Measurements from ENCODE around the gene PRDX4. TPM values are rescaled to one million over a fixed set of nuclear protein-coding genes. Genes with fewer than 3 reads are reported as not detected.

Gene PRDX4
- total RNA-seq, 1 donor from 2014 or later = 59.0 TPM

DNA sequence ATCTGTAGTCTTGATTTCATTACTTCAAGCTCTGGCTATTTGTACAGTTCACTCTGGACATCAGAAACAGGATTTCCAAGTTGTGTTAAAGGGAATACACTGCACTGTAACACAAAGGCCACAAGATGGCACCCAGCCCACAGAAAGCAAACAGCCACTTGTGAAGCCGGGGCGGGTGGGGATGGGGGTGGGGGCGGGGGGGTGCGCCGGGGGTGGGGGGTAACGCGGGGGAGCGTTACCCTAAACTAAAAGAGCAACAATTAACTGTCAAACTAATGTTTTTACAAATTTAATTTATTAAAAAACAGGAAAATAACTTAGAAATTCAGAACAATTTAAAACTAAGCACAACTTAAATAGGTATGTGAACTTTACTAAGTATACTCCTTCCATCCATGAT lies 27.3 kb downstream of the PRDX4 start:
- no peak for DNase-seq (ENCODE audit: low spot score)
- Mint-ChIP-seq H3K36me3 (ENCODE audit: low read depth) (no peaks in the 10 kb centered on the region), H3K27ac (no peak overlapping the region), H3K9me3 (no peaks in the 10 kb centered on the region), H3K4me3 (ENCODE audit: low read depth) (no peak overlapping the region), H3K27me3 (ENCODE audit: low read depth) (no peaks in the 10 kb centered on the region), H3K4me1 (ENCODE audit: low read depth) (no peaks in the 10 kb centered on the region)
- intact Hi-C loops (cut with micrococcal nuclease) = loop anchor here (1.0 kb wide), 1 partner anchor 208 kb away; no protein-coding TSS in a partner anchor

DNA sequence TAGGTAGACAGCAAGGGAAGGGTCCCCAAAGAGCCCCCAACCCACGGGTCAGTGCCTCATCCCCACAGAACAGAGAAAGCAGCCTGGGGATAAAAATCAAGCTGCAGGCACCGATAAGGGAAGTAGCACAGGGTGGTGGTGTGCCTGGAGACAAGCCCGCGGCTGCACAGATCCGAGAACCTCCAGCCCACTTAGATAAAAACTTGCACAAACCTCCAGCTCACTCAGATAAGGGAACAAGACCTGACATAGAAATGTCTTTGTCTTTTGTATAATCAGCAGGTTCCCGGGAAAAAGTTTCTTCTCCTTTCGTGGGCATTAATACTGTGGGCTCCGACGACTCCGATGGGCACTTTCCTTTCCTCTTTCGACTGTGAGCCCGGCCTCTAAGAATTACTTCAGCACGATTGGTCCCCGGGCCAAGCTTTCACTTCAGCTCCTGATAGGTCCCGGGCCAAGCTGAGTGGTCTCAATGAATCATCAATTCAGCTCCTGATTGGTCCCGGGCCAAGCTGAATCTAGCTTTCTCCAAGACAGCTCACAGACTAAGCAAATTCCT lies 32.4 kb downstream of the PRDX4 start:
- H3K36me3 Mint-ChIP-seq (ENCODE audit: low read depth) = peaks cover 24% of the 10 kb centered on the region
- H3K4me3 Mint-ChIP-seq (ENCODE audit: low read depth) = no peak overlapping the region
- no peak overlapping the region for H3K27ac Mint-ChIP-seq
- H3K4me1 Mint-ChIP-seq (ENCODE audit: low read depth) = peaks cover under 1% of the 10 kb centered on the region
- no peaks in the 10 kb centered on the region for H3K27me3 Mint-ChIP-seq (ENCODE audit: low read depth)
- DNase-seq (ENCODE audit: low spot score) = no peak
- no peaks in the 10 kb centered on the region for H3K9me3 Mint-ChIP-seq
- intact Hi-C loops (cut with micrococcal nuclease) = no loop called here

- no peaks in the 10 kb centered on the region for H3K27me3 Mint-ChIP-seq (ENCODE audit: low read depth)
- H3K4me1 Mint-ChIP-seq (ENCODE audit: low read depth) = peaks cover 3% of the 10 kb centered on the region
- H3K9me3 Mint-ChIP-seq = no peaks in the 10 kb centered on the region
- H3K27ac Mint-ChIP-seq = no peak overlapping the region
- H3K36me3 Mint-ChIP-seq (ENCODE audit: low read depth) = peaks cover 31% of the 10 kb centered on the region
- no peak for DNase-seq (ENCODE audit: low spot score)
- H3K4me3 Mint-ChIP-seq (ENCODE audit: low read depth) = no peak overlapping the region
- intact Hi-C loops (cut with micrococcal nuclease) = no loop called here
Measured at GRCh38 chrX:23704673-23705206, 37.4 kb downstream of the PRDX4 start.

DNA sequence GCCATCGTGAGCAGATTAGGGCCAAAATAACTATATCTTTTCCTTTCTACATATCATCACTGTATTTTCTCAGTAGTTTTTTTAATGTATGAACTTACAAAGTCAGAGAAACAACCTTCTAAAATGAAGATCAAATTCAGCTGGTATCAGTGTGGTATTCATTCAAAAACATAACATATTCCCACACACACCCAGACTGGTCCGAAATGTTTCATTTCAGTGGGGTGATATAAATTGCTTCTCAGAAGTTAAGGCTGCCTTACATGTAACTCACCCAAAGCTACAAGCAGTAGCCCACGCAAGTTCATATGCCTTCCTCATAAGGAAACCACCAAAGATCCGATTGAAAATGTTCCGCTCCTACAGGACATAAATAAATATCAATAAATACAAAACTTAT lies 37.9 kb downstream of the PRDX4 start:
- no peak for DNase-seq (ENCODE audit: low spot score)
- H3K4me1 Mint-ChIP-seq (ENCODE audit: low read depth) = peaks cover 3% of the 10 kb centered on the region
- no peaks in the 10 kb centered on the region for H3K9me3 Mint-ChIP-seq
- no peak overlapping the region for H3K4me3 Mint-ChIP-seq (ENCODE audit: low read depth)
- intact Hi-C loops (cut with micrococcal nuclease) = no loop called here
- H3K27me3 Mint-ChIP-seq (ENCODE audit: low read depth) = no peaks in the 10 kb centered on the region
- H3K27ac Mint-ChIP-seq = no peak overlapping the region
- H3K36me3 Mint-ChIP-seq (ENCODE audit: low read depth) = peaks cover 33% of the 10 kb centered on the region

DNA sequence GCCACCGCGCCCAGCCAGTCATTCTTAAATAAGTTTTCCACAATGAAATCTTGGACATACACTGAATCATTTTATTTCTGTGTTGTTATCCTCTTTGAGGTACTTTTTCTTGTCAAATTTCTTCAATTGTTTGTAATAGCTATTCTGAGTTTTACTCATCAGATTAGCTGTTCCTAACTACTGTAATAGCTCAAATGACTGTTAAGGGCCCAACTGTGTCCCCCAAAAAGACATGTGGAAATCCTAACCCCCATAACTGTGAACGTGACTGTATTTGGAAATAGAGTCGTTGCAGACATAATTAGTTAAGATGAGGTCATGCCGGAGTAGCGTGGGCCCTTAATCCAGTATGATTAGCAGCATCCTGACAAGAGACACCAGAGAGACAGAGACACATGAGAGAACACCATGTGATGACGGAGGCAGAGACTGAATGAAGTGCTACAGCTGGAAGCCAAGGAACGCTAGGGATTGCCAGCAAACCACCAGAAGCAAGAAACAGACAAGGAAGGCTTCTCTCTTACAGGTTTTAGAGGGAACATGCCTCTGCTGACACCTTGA lies 52.9 kb downstream of the PRDX4 start:
- no peak overlapping the region for H3K27ac Mint-ChIP-seq
- no peaks in the 10 kb centered on the region for H3K9me3 Mint-ChIP-seq
- no peaks in the 10 kb centered on the region for H3K27me3 Mint-ChIP-seq (ENCODE audit: low read depth)
- peaks cover 2% of the 10 kb centered on the region for H3K4me1 Mint-ChIP-seq (ENCODE audit: low read depth)
- peaks cover 45% of the 10 kb centered on the region for H3K36me3 Mint-ChIP-seq (ENCODE audit: low read depth)
- H3K4me3 Mint-ChIP-seq (ENCODE audit: low read depth) = no peak overlapping the region
- intact Hi-C loops (cut with micrococcal nuclease) = no loop called here
- DNase-seq (ENCODE audit: low spot score) = no peak

DNA sequence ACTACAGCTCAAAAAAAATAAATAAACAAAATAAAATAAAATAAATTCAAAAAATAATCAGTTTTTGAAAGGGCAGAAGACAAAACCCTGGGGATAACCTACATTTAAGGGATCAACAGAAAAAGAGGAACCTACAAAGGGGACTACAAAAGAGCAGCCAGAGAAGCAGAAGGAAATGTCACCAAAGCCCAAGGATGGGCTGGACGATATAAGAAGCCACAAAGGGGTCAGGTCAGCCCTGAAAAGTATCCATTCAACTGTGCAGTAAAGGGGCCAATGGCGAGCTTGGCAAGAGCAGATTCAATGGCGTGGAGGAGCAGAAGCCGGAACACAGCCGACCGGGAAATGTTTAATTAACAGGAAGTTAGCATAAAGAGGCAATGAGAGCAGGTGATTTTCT lies 58.9 kb downstream of the PRDX4 start:
- Mint-ChIP-seq H3K27ac (no peak overlapping the region), H3K9me3 (no peaks in the 10 kb centered on the region), H3K36me3 (ENCODE audit: low read depth) (peaks cover 51% of the 10 kb centered on the region), H3K4me1 (ENCODE audit: low read depth) (no peaks in the 10 kb centered on the region), H3K27me3 (ENCODE audit: low read depth) (no peaks in the 10 kb centered on the region), H3K4me3 (ENCODE audit: low read depth) (no peak overlapping the region)
- intact Hi-C loops (cut with micrococcal nuclease) = no loop called here
- no peak for DNase-seq (ENCODE audit: low spot score)

- H3K36me3 Mint-ChIP-seq (ENCODE audit: low read depth) = peaks cover 58% of the 10 kb centered on the region
- H3K4me1 Mint-ChIP-seq (ENCODE audit: low read depth) = peaks cover 7% of the 10 kb centered on the region
- no peaks in the 10 kb centered on the region for H3K9me3 Mint-ChIP-seq
- intact Hi-C loops (cut with micrococcal nuclease) = no loop called here
- H3K27ac Mint-ChIP-seq = no peak overlapping the region
- no peaks in the 10 kb centered on the region for H3K27me3 Mint-ChIP-seq (ENCODE audit: low read depth)
- no peak for DNase-seq (ENCODE audit: low spot score)
- H3K4me3 Mint-ChIP-seq (ENCODE audit: low read depth) = no peak overlapping the region
Measured at GRCh38 chrX:23727206-23727605, 59.9 kb downstream of the PRDX4 start.

DNA sequence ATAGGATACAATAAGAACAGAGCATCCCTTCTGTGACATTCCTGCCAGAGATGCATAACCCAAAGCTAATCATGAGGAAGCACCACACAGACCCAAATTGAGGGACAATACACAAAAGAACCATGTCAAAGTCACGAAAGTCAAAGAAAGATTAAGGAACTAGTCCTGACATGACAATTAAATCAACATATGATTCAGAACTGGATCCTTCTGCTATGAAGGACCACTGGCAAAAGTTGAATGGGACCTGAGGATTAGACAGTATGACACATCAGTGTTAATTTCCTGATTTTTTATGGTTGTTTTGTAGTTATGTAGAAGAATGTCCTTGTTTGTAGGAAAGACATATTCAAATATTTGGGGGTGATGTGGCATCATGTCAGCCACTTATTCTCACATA lies 61.9 kb downstream of the PRDX4 start:
- peaks cover 49% of the 10 kb centered on the region for H3K36me3 Mint-ChIP-seq (ENCODE audit: low read depth)
- peak overlapping the region; percentile 17 for H3K27ac Mint-ChIP-seq
- H3K4me1 Mint-ChIP-seq (ENCODE audit: low read depth) = peaks cover 19% of the 10 kb centered on the region
- no peak overlapping the region for H3K4me3 Mint-ChIP-seq (ENCODE audit: low read depth)
- no peaks in the 10 kb centered on the region for H3K9me3 Mint-ChIP-seq
- no peak for DNase-seq (ENCODE audit: low spot score)
- H3K27me3 Mint-ChIP-seq (ENCODE audit: low read depth) = no peaks in the 10 kb centered on the region
- intact Hi-C loops (cut with micrococcal nuclease) = no loop called here

DNA sequence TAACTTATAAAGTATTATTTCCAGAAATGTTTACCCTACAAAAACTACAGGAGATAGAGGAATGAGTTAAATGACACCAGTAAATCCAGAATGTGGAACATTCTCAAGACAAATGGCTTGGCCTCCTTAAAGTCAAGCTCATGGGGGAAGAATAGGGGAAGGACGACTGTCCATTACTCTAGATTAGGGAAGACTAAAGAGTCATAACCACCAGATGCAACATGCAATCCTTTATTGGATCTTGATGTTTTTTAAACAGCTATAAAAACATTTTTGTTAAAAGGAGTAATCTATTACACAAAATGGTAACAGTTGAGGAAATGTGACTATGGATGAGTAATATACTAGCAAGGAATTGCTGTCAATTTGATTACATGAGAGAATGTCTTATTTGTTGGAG lies 64.7 kb downstream of the PRDX4 start:
- H3K4me3 Mint-ChIP-seq (ENCODE audit: low read depth) = no peak overlapping the region
- no peak for DNase-seq (ENCODE audit: low spot score)
- H3K27me3 Mint-ChIP-seq (ENCODE audit: low read depth) = no peaks in the 10 kb centered on the region
- intact Hi-C loops (cut with micrococcal nuclease) = loop anchor here (1.0 to 2.0 kb wide), 4 partner anchors 11 to 69 kb away; partner anchors contain the start of gene ACOT9
- H3K36me3 Mint-ChIP-seq (ENCODE audit: low read depth) = peaks cover 46% of the 10 kb centered on the region
- no peaks in the 10 kb centered on the region for H3K9me3 Mint-ChIP-seq
- H3K27ac Mint-ChIP-seq = peak overlapping the region; percentile 63
- H3K4me1 Mint-ChIP-seq (ENCODE audit: low read depth) = peaks cover 26% of the 10 kb centered on the region

GRCh38 chrX:23732704-23733103 lies 65.4 kb downstream of the PRDX4 start:
- H3K27ac Mint-ChIP-seq = peak overlapping the region; percentile 79
- H3K36me3 Mint-ChIP-seq (ENCODE audit: low read depth) = peaks cover 44% of the 10 kb centered on the region
- no peaks in the 10 kb centered on the region for H3K9me3 Mint-ChIP-seq
- intact Hi-C loops (cut with micrococcal nuclease) = loop anchor here (1.0 to 2.0 kb wide), 4 partner anchors 11 to 70 kb away; partner anchors contain the start of gene ACOT9
- H3K4me3 Mint-ChIP-seq (ENCODE audit: low read depth) = peak overlapping the region; percentile 57
- H3K4me1 Mint-ChIP-seq (ENCODE audit: low read depth) = peaks cover 27% of the 10 kb centered on the region
- no peaks in the 10 kb centered on the region for H3K27me3 Mint-ChIP-seq (ENCODE audit: low read depth)
- no peak for DNase-seq (ENCODE audit: low spot score)

Other genes starting within 250 kb of the PRDX4 start
- 75.2 and 76.0 TPM in 2 replicates for gene ACOT9, start 75.8 kb downstream of the PRDX4 start, total RNA-seq
- 76.7 and 78.8 TPM in 2 replicates for gene SAT1, start 115.7 kb downstream of the PRDX4 start, total RNA-seq
- gene APOO, start 240.4 kb downstream of the PRDX4 start, total RNA-seq = 21.9 and 22.4 TPM in 2 replicates
- 0.21 TPM in 1 of 2 replicates, not detected in the other for gene CXorf58, start 240.5 kb downstream of the PRDX4 start, total RNA-seq

All from activated T-helper 2 cell treated with anti-CD3 and anti-CD28 coated beads, Interferon-gamma antibody, Interleukin-2, Interleukin-4, amounts not matched to agents 10 μg/mL and 5 μg/mL and 100 μg/mL, durations not matched to agents 14 hours and 24 hours and 36 hours (primary cell).